Neural crest cell (in vitro differentiated cells): ENCODE data around the gene EXOC3L1. TPM values are rescaled to one million over a fixed set of nuclear protein-coding genes. Genes with fewer than 3 reads are reported as not detected.

Source experiments
- DNase-seq: peaks from one replicate; pipeline ENCODE4 v3.0.0; 2021; ENCODE audit warnings: low read depth, mixed read lengths, low spot score
- H3K27ac Mint-ChIP-seq: one replicate; pipeline ENCODE4 v1.8.0; 2021; ENCODE audit warnings: mild to moderate bottlenecking, mixed read lengths; ENCODE audit not compliant: unreplicated experiment
- H3K27me3 Mint-ChIP-seq: 2 replicates; pipeline ENCODE4 v1.8.0; 2021; ENCODE audit warnings: low read depth, mild to moderate bottlenecking, mixed read lengths
- H3K36me3 Mint-ChIP-seq: 2 replicates; pipeline ENCODE4 v1.8.0; 2021; ENCODE audit warnings: low read depth, mild to moderate bottlenecking, mixed read lengths
- H3K4me1 Mint-ChIP-seq: 2 replicates; pipeline ENCODE4 v1.8.0; 2021; ENCODE audit warnings: mixed read lengths
- H3K4me3 Mint-ChIP-seq: one replicate; pipeline ENCODE4 v1.8.0; 2021; ENCODE audit warnings: mild to moderate bottlenecking, mixed read lengths
- H3K9me3 Mint-ChIP-seq: 2 replicates; pipeline ENCODE4 v1.8.0; 2021; ENCODE audit warnings: mixed read lengths
- CTCF ChIP-seq: fragments of 200-600 bp; sonication (generic); conservative IDR thresholded peaks from 2 replicates; pipeline ENCODE4 v1.5.0; 2021; ENCODE audit warnings: antibody characterized with exemption, mild to moderate bottlenecking
- total RNA-seq: library from RNA; stranded (reverse); gene quantifications from 2 replicates; pipeline ENCODE4 v1.2.1, GENCODE V29; 2021

EXOC3L1 gene
- total RNA-seq, 1 donor from 2014 or later = 0.44 TPM

- H3K27ac Mint-ChIP-seq = peak overlapping the region; percentile 43
- peaks cover 9% of the 10 kb centered on the region for H3K36me3 Mint-ChIP-seq
- H3K27me3 Mint-ChIP-seq = peaks cover 2% of the 10 kb centered on the region
- H3K4me3 Mint-ChIP-seq = peak overlapping the region; percentile 93
- H3K4me1 Mint-ChIP-seq = peaks cover 31% of the 10 kb centered on the region
- H3K9me3 Mint-ChIP-seq = no peaks in the 10 kb centered on the region
- DNase-seq = no peak
- TF ChIP-seq CTCF = no peak
These were observed 2.9 kb upstream of the EXOC3L1 start for GRCh38 chr16:67192781-67193361.

- H3K4me3 Mint-ChIP-seq = peak within 1 kb of the TSS; percentile 93
- DNase-seq = peak; percentile 76
- H3K9me3 Mint-ChIP-seq = no peaks in the 10 kb centered on the region
- peaks cover 2% of the 10 kb centered on the region for H3K27me3 Mint-ChIP-seq
- H3K4me1 Mint-ChIP-seq = peaks cover 31% of the 10 kb centered on the region
- TF ChIP-seq CTCF = no peak
- H3K36me3 Mint-ChIP-seq = peaks cover 9% of the 10 kb centered on the region
- peak within 1 kb of the TSS; percentile 43 for H3K27ac Mint-ChIP-seq
These were observed 2.2 kb upstream of the EXOC3L1 start, which contains the start of gene E2F4 for GRCh38 chr16:67191995-67192681. Gene E2F4, plus strand, starts transcription at chr16:67192155. Its CDS starts 73 bp downstream, at chr16:67192228.

GRCh38 chr16:67191411-67191994 lies 1.6 kb upstream of the EXOC3L1 start:
- H3K4me1 Mint-ChIP-seq = peaks cover 28% of the 10 kb centered on the region
- no peaks in the 10 kb centered on the region for H3K9me3 Mint-ChIP-seq
- H3K27me3 Mint-ChIP-seq = peaks cover 4% of the 10 kb centered on the region
- DNase-seq = no peak
- H3K4me3 Mint-ChIP-seq = peak overlapping the region; percentile 93
- no peak for TF ChIP-seq CTCF
- no peak overlapping the region for H3K27ac Mint-ChIP-seq
- peaks cover 5% of the 10 kb centered on the region for H3K36me3 Mint-ChIP-seq

GRCh38 chr16:67190448-67191399 lies 788 bp upstream of the EXOC3L1 start:
- no peak for DNase-seq
- Mint-ChIP-seq H3K36me3 (no peaks in the 10 kb centered on the region), H3K4me1 (peaks cover 23% of the 10 kb centered on the region), H3K9me3 (no peaks in the 10 kb centered on the region), H3K27me3 (peaks cover 11% of the 10 kb centered on the region), H3K27ac (no peak overlapping the region), H3K4me3 (peak overlapping the region; percentile 93)
- no peak for TF ChIP-seq CTCF

GRCh38 chr16:67188798-67189197 lies 1.1 kb downstream of the EXOC3L1 start:
- Mint-ChIP-seq H3K27me3 (peaks cover 26% of the 10 kb centered on the region), H3K36me3 (no peaks in the 10 kb centered on the region), H3K9me3 (no peaks in the 10 kb centered on the region), H3K27ac (no peak overlapping the region), H3K4me3 (no peak overlapping the region), H3K4me1 (peaks cover 27% of the 10 kb centered on the region)
- no peak for DNase-seq
- no peak for TF ChIP-seq CTCF
